Tibial artery (tissue), 4 donors: ENCODE results near the gene ERBB4.

Source experiments
- DNase-seq, 2 donors: peaks; one replicate each; pipeline ENCODE4 v3.0.0-alpha.2; 2019
- H3K27ac ChIP-seq, 2 donors: fragments of 200-600 bp; sonication (generic) in 1 of 2; 1 replicate in 1 of 2; 2 replicates in 1 of 2; pipeline ENCODE4 v1.5.1; 2018 to 2019; ENCODE audit warnings: mild to moderate bottlenecking in 1 of 2
- H3K27me3 ChIP-seq, 2 donors: fragments of 200-600 bp; sonication (generic) in 1 of 2; one replicate each; pipeline versions ENCODE4 v1.5.1 to v1.6.0; 2016 to 2019
- H3K36me3 ChIP-seq, 3 donors: fragments of 200-600 bp; sonication (generic) in 2 of 3; one replicate each; pipeline ENCODE4 v1.5.1; 2016 to 2019; ENCODE audit warnings: mild to moderate bottlenecking in 2 of 3
- H3K4me1 ChIP-seq, 4 donors: fragments of 200-600 bp; sonication (generic) in 2 of 4; 1 replicate in 3 of 4; 2 replicates in 1 of 4; pipeline ENCODE4 v1.5.1; 2016 to 2019
- H3K4me3 ChIP-seq, 2 donors: fragments of 200-600 bp; sonication (generic) in 1 of 2; 1 replicate in 1 of 2; 2 replicates in 1 of 2; pipeline ENCODE4 v1.5.1; 2018 to 2019; ENCODE audit warnings: mild to moderate bottlenecking in 2 of 2
- H3K9me3 ChIP-seq, 3 donors: fragments of 200-600 bp; sonication (generic) in 1 of 3; one replicate each; pipeline ENCODE4 v1.5.1; 2016 to 2019
- intact Hi-C: fragments of 100-400 bp; cut with DNase I; formaldehyde crosslinking; loops from one replicate; pipeline ENCODE4 v1.15.0; 2023; ENCODE audit warnings: low total_unique reads
- TF ChIP-seq, protein P1 (sequence below), 2 experiments: fragments of 200-600 bp in 1 of 2; fragments of 450-650 bp in 1 of 2; IDR thresholded peaks; one replicate each; pipeline ENCODE4 v1.5.1; 2017 to 2019; ENCODE audit warnings: antibody characterized with exemption in 2 of 2, mild to moderate bottlenecking in 1 of 2, moderate library complexity in 1 of 2

ERBB4 gene

DNA sequence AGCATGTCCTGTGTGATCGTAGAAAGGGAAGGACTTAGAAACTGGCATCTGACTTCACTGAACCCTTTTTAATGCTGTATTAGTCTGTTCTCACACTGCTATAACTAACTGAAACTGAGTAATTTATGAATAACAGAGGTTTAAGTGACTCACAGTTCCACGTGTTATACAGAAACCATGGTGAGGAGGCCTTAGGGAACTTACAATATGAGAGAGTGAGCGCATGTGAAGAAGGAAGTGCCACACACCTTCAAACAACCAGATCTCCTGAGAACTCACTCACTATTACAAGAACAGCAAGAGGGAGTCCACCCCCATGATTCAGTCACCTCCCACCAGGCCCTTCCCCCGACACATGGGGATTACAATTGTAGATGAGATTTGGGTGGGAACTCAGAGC lies 1170.9 kb downstream of the ERBB4 start:
- Histone ChIP-seq H3K4me1 (no peaks in the 10 kb centered on the region), H3K27me3 (no peaks in the 10 kb centered on the region), H3K9me3 (no peaks in the 10 kb centered on the region), H3K4me3 (no peak overlapping the region), H3K36me3 (no peaks in the 10 kb centered on the region), H3K27ac (no peak overlapping the region)
- intact Hi-C loops, result no loop called here
- no peak for DNase-seq
- TF ChIP-seq, protein P1, sequence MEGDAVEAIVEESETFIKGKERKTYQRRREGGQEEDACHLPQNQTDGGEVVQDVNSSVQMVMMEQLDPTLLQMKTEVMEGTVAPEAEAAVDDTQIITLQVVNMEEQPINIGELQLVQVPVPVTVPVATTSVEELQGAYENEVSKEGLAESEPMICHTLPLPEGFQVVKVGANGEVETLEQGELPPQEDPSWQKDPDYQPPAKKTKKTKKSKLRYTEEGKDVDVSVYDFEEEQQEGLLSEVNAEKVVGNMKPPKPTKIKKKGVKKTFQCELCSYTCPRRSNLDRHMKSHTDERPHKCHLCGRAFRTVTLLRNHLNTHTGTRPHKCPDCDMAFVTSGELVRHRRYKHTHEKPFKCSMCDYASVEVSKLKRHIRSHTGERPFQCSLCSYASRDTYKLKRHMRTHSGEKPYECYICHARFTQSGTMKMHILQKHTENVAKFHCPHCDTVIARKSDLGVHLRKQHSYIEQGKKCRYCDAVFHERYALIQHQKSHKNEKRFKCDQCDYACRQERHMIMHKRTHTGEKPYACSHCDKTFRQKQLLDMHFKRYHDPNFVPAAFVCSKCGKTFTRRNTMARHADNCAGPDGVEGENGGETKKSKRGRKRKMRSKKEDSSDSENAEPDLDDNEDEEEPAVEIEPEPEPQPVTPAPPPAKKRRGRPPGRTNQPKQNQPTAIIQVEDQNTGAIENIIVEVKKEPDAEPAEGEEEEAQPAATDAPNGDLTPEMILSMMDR (IDR thresholded peaks at IDR 0.05), result no peak

DNA sequence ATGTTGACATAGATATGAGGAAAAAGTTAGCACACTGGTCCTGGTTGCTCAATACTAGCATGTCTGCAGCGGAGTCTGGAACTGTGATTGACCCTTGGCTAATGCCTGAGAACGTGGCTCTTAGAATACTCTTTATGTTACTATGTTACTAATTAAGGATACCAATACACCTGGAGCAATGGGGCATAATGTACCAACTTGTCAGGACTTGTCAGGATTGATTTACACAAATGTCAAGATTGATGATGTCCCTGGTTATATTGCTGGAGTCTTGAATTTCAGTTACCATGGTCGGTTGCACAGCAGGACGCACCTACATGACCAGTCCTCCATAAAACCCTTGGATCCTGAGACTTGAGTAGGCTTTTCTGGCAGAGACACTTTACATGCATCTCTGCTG lies 1171.3 kb downstream of the ERBB4 start:
- intact Hi-C loops, result no loop called here
- TF ChIP-seq, protein P1 (IDR thresholded peaks at IDR 0.05), result no peak
- no peak for DNase-seq
- no peak overlapping the region for H3K4me3 ChIP-seq
- H3K9me3 ChIP-seq, result no peaks in the 10 kb centered on the region
- no peaks in the 10 kb centered on the region for H3K4me1 ChIP-seq
- H3K36me3 ChIP-seq, result no peaks in the 10 kb centered on the region
- no peak overlapping the region for H3K27ac ChIP-seq
- no peaks in the 10 kb centered on the region for H3K27me3 ChIP-seq

DNA sequence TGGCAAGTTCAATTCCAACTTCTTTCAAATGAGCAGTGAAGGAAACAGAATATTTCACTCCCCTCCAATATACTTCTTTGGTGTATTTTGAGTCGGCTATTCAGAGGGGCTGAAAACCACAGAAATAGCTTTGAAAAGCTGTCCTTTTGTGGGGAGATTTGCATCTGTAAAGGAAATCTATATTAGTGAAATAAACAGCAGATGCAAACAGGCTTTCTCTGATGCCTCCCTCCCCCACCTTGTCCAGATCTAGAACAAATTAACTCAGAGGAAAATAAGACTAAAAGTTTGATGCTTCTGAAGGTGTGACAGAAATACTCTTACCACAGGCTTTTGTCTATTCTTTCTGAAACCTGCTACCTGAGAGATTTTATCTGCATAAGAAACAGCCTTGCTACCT lies 1173.7 kb downstream of the ERBB4 start:
- intact Hi-C loops, result no loop called here

DNA sequence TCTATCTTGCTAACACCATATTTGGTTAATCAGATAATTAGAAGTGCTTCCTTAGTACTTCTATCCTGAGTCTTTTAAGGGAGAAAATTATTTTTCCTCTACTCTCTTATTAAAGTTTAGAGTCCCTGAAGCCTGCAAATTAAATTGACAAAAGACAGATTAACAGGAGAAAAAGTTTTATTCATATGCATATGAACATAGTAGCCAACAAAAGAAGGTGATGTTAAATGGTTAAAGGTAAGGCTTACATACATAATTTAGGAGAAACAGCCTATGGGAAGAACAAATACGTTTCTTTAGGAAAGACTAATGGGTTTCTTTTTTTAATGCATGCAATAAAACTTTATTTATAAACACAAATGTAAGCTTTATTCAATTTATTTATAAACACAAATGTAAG lies 1177.2 kb downstream of the ERBB4 start:
- H3K4me3 ChIP-seq, result no peak overlapping the region
- intact Hi-C loops, result no loop called here
- no peak for DNase-seq
- no peak overlapping the region for H3K27ac ChIP-seq
- no peaks in the 10 kb centered on the region for H3K4me1 ChIP-seq
- H3K27me3 ChIP-seq, result no peaks in the 10 kb centered on the region
- TF ChIP-seq, protein P1 (IDR thresholded peaks at IDR 0.05), result no peak
- H3K9me3 ChIP-seq, result no peaks in the 10 kb centered on the region
- no peaks in the 10 kb centered on the region for H3K36me3 ChIP-seq

More for the DNA sequence above, 1173.7 kb downstream of the ERBB4 start:
- H3K4me1 ChIP-seq, result no peaks in the 10 kb centered on the region
- no peak for DNase-seq
- no peaks in the 10 kb centered on the region for H3K36me3 ChIP-seq
- no peak overlapping the region for H3K4me3 ChIP-seq
- TF ChIP-seq, protein P1 (IDR thresholded peaks at IDR 0.05), result no peak
- no peak overlapping the region for H3K27ac ChIP-seq
- H3K9me3 ChIP-seq, result no peaks in the 10 kb centered on the region
- H3K27me3 ChIP-seq, result no peaks in the 10 kb centered on the region

DNA sequence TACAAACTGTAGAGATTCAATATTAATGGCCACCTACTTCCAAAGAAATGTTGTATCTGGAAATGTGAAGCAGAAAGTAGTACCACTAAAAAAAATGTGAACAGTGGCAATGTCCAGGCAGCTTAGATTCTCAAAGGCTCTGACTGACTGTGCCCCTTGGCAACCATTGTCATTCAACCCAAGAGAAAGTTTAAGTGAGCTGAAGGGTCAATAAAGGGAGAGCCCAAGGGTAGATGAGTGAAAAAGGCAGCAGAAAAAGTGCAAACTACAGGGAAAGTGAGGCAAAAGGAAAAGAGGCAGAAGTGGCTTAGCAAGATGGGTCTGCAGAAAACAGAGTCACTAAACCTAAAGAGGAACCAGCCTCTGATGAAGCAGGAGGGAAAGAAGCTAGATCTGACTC lies 1179.3 kb downstream of the ERBB4 start:
- no peak overlapping the region for H3K4me3 ChIP-seq
- DNase-seq, result no peak
- no peaks in the 10 kb centered on the region for H3K36me3 ChIP-seq
- no peaks in the 10 kb centered on the region for H3K27me3 ChIP-seq
- TF ChIP-seq, protein P1 (IDR thresholded peaks at IDR 0.05), result no peak
- no peaks in the 10 kb centered on the region for H3K9me3 ChIP-seq
- H3K27ac ChIP-seq, result no peak overlapping the region
- intact Hi-C loops, result no loop called here
- H3K4me1 ChIP-seq, result no peaks in the 10 kb centered on the region

DNA sequence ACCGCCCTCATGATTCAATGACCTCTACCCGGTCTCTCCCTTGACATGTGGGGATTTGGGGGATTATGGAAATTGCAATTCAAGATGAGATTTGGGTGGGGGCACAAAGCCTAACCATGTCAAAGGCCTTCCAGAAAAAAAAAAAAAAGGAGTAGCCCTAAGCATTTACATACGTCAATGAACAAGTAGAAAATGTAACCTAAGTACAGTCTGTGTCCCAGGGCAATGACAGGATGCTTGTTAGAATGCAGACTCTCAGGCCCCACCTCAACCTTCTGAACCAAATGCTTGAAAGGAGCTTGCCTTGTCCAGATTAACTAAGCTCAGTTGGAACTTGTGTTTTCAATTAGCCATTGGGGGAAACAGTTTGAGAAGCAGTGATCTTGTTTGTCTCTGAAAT lies 1180.1 kb downstream of the ERBB4 start:
- Histone ChIP-seq H3K4me1 (no peaks in the 10 kb centered on the region), H3K4me3 (no peak overlapping the region), H3K36me3 (no peaks in the 10 kb centered on the region), H3K27ac (no peak overlapping the region), H3K27me3 (no peaks in the 10 kb centered on the region), H3K9me3 (no peaks in the 10 kb centered on the region)
- TF ChIP-seq, protein P1 (IDR thresholded peaks at IDR 0.05), result no peak
- intact Hi-C loops, result no loop called here
- no peak for DNase-seq
